ENCODE data around the gene NAA38. TPM values are rescaled to one million over a fixed set of nuclear protein-coding genes. Genes with fewer than 3 reads are reported as not detected.

Gene NAA38
- total and polyA plus RNA-seq, 7 experiments from 2014 or later, result 22.1 to 132 (median 30.3) TPM

- Mint-ChIP-seq H3K36me3 (peaks cover 20 to 61% (median 47%) of the 10 kb centered on the region in 5 donors), H3K9me3 (no peaks in the 10 kb centered on the region), H3K27ac (peak overlapping the region in 6 of 9 donors; percentile 42 to 86 (median 66)), H3K27me3 (no peaks in the 10 kb centered on the region), H3K4me1 (peaks cover 8 to 33% (median 25%) of the 10 kb centered on the region in 7 donors), H3K4me3 (no peak overlapping the region)
- intact Hi-C loops (cut with micrococcal nuclease), result no loop called here
- POLR2A ChIA-PET, result interaction anchor here (1.3 kb wide), 1 partner anchor 28 kb away, joined by 6 read pairs; no protein-coding TSS in a partner anchor
- CTCF ChIA-PET, result interaction anchor here (0.8 to 1.7 kb wide), 3 partner anchors 31 to 96 kb away, joined by 3 to 7 read pairs (median 3); no protein-coding TSS in a partner anchor
- Histone ChIP-seq H3K4me1 (ENCODE audit: control insufficient read depth in 2 of 2, insufficient read depth in 2 of 2, low read length in 2 of 2) (peaks cover 3 to 8% of the 10 kb centered on the region in 2 donors), H3K27ac (ENCODE audit: low read depth, low read length) (no peak overlapping the region), H3K36me3 (ENCODE audit: control insufficient read depth in 2 of 3, insufficient read depth in 3 of 3, low read length in 3 of 3) (peaks cover 48 to 92% (median 60%) of the 10 kb centered on the region in 3 experiments), H3K27me3 (ENCODE audit: control insufficient read depth in 2 of 2, insufficient read depth in 2 of 2, low read length in 2 of 2) (no peaks in the 10 kb centered on the region), H3K9me3 (ENCODE audit: control insufficient read depth in 2 of 3, low read length in 3 of 3) (no peaks in the 10 kb centered on the region), H3K4me3 (ENCODE audit: low read length) (no peak overlapping the region)
- ATAC-seq (no peak), DNase-seq (no peak)
Measured at GRCh38 chr17:7894226-7894625, 36.9 kb upstream of the NAA38 start.

GRCh38 chr17:7893187-7893880 lies 36.0 kb upstream of the NAA38 start:
- intact Hi-C loops (cut with micrococcal nuclease), result no loop called here
- no peak for ATAC-seq
- Mint-ChIP-seq H3K4me3 (no peak overlapping the region), H3K9me3 (no peaks in the 10 kb centered on the region), H3K27me3 (no peaks in the 10 kb centered on the region), H3K27ac (peak overlapping the region in 5 of 9 donors; percentile 15 to 54 (median 32)), H3K36me3 (peaks cover 20 to 56% (median 41%) of the 10 kb centered on the region in 5 donors), H3K4me1 (peaks cover 8 to 33% (median 25%) of the 10 kb centered on the region in 7 donors)
- no peak overlapping the region for H3K27ac ChIP-seq (ENCODE audit: low read depth, low read length)
- H3K9me3 ChIP-seq (ENCODE audit: control insufficient read depth in 2 of 3, low read length in 3 of 3), result no peaks in the 10 kb centered on the region
- no peak for DNase-seq
- POLR2A ChIA-PET, result interaction anchor here (0.6 kb wide), 1 partner anchor 487 kb away, joined by 3 read pairs; no protein-coding TSS in a partner anchor
- peaks cover 12 to 15% of the 10 kb centered on the region in 2 donors for H3K4me1 ChIP-seq (ENCODE audit: control insufficient read depth in 2 of 2, insufficient read depth in 2 of 2, low read length in 2 of 2)
- H3K27me3 ChIP-seq (ENCODE audit: control insufficient read depth in 2 of 2, insufficient read depth in 2 of 2, low read length in 2 of 2), result no peaks in the 10 kb centered on the region
- CTCF ChIA-PET, result interaction anchor here (0.6 to 0.8 kb wide), 3 partner anchors 30 to 597 kb away, joined by 3 read pairs; no protein-coding TSS in a partner anchor
- H3K36me3 ChIP-seq (ENCODE audit: control insufficient read depth in 2 of 3, insufficient read depth in 3 of 3, low read length in 3 of 3), result peaks cover 39 to 83% (median 52%) of the 10 kb centered on the region in 3 experiments
- no peak overlapping the region for H3K4me3 ChIP-seq (ENCODE audit: low read length)

- no peak for ATAC-seq
- CTCF ChIA-PET, result interaction anchor here (0.5 to 1.4 kb wide), 7 partner anchors 9 to 272 kb away, joined by 3 to 4 read pairs (median 3); no protein-coding TSS in a partner anchor
- H3K36me3 Mint-ChIP-seq, result peaks cover 9 to 28% (median 12%) of the 10 kb centered on the region in 5 donors
- Histone ChIP-seq H3K27ac (ENCODE audit: low read depth, low read length) (peak overlapping the region; percentile 91), H3K4me1 (ENCODE audit: control insufficient read depth in 2 of 2, insufficient read depth in 2 of 2, low read length in 2 of 2) (peaks cover 15 to 21% of the 10 kb centered on the region in 2 donors), H3K27me3 (ENCODE audit: control insufficient read depth in 2 of 2, insufficient read depth in 2 of 2, low read length in 2 of 2) (no peaks in the 10 kb centered on the region), H3K9me3 (ENCODE audit: control insufficient read depth in 2 of 3, low read length in 3 of 3) (no peaks in the 10 kb centered on the region), H3K4me3 (ENCODE audit: low read length) (peak overlapping the region; percentile 61), H3K36me3 (ENCODE audit: control insufficient read depth in 2 of 3, insufficient read depth in 3 of 3, low read length in 3 of 3) (peaks cover 16 to 58% (median 29%) of the 10 kb centered on the region in 3 experiments)
- H3K9me3 Mint-ChIP-seq, result peaks cover 0 to 6% (median 0%) of the 10 kb centered on the region in 11 donors
- POLR2A ChIA-PET, result interaction anchor here (0.7 to 1.1 kb wide), 7 partner anchors 10 to 34 kb away, joined by 3 to 4 read pairs (median 3); no protein-coding TSS in a partner anchor
- intact Hi-C loops (cut with micrococcal nuclease), result loop anchor here (5.0 to 10.0 kb wide), 4 partner anchors 43 to 407 kb away; partner anchors contain the start of genes CNTROB (in 1 of the 2), POLR2A (in 1 of the 2), SLC35G6 (in 1 of the 2) and TRAPPC1 (in 1 of the 2)
- H3K4me3 Mint-ChIP-seq, result peak overlapping the region in 2 of 10 donors; percentile 8 to 10
- H3K4me1 Mint-ChIP-seq, result peaks cover 0 to 17% (median 8%) of the 10 kb centered on the region in 7 donors
- peak overlapping the region in 3 of 9 donors; percentile 2 to 73 (median 32) for H3K27ac Mint-ChIP-seq
- DNase-seq, result peak in 2 of 9 donors; percentile 31 to 33
- H3K27me3 Mint-ChIP-seq, result no peaks in the 10 kb centered on the region
Measured at GRCh38 chr17:7889166-7889955, 32.0 kb upstream of the NAA38 start.

- no peaks in the 10 kb centered on the region for H3K27me3 Mint-ChIP-seq
- intact Hi-C loops (cut with micrococcal nuclease), result loop anchor here (5.0 to 10.0 kb wide), 4 partner anchors 44 to 406 kb away; partner anchors contain the start of genes CNTROB (in 1 of the 2), POLR2A (in 1 of the 2), SLC35G6 (in 1 of the 2) and TRAPPC1 (in 1 of the 2)
- H3K27ac ChIP-seq (ENCODE audit: low read depth, low read length), result peak within 1 kb of the TSS; percentile 91
- no peaks in the 10 kb centered on the region for H3K27me3 ChIP-seq (ENCODE audit: control insufficient read depth in 2 of 2, insufficient read depth in 2 of 2, low read length in 2 of 2)
- no peaks in the 10 kb centered on the region for H3K9me3 ChIP-seq (ENCODE audit: control insufficient read depth in 2 of 3, low read length in 3 of 3)
- CTCF ChIA-PET, result interaction anchor here (1.2 to 1.4 kb wide), 3 partner anchors 10 to 102 kb away, joined by 3 to 4 read pairs (median 4); no protein-coding TSS in a partner anchor
- H3K4me1 Mint-ChIP-seq, result peaks cover 0 to 17% (median 8%) of the 10 kb centered on the region in 7 donors
- peak within 1 kb of the TSS; percentile 61 for H3K4me3 ChIP-seq (ENCODE audit: low read length)
- peaks cover 7 to 48% (median 19%) of the 10 kb centered on the region in 3 experiments for H3K36me3 ChIP-seq (ENCODE audit: control insufficient read depth in 2 of 3, insufficient read depth in 3 of 3, low read length in 3 of 3)
- peak within 1 kb of the TSS in 3 of 9 donors; percentile 2 to 73 (median 32) for H3K27ac Mint-ChIP-seq
- DNase-seq, result peak in 8 of 9 donors; percentile 41 to 66 (median 47)
- ATAC-seq, result peak; percentile 10
- H3K4me1 ChIP-seq (ENCODE audit: control insufficient read depth in 2 of 2, insufficient read depth in 2 of 2, low read length in 2 of 2), result peaks cover 23 to 28% of the 10 kb centered on the region in 2 donors
- H3K9me3 Mint-ChIP-seq, result peaks cover 0 to 6% (median 0%) of the 10 kb centered on the region in 11 donors
- POLR2A ChIA-PET, result interaction anchor here (0.7 to 1.2 kb wide), 6 partner anchors 11 to 33 kb away, joined by 3 to 4 read pairs (median 4); partner anchors contain the start of gene NAA38
- H3K4me3 Mint-ChIP-seq, result peak within 1 kb of the TSS in 2 of 10 donors; percentile 8 to 10
- peaks cover 9 to 17% (median 12%) of the 10 kb centered on the region in 5 donors for H3K36me3 Mint-ChIP-seq
Measured at GRCh38 chr17:7888184-7888920, 31.0 kb upstream of the NAA38 start, which contains the start of gene CHD3. TSS of gene CHD3 (plus strand) at chr17:7888789. CDS start at chr17:7889001, 212 bp downstream.

GRCh38 chr17:7887482-7888183 lies 30.3 kb upstream of the NAA38 start:
- Histone ChIP-seq H3K27me3 (ENCODE audit: control insufficient read depth in 2 of 2, insufficient read depth in 2 of 2, low read length in 2 of 2) (no peaks in the 10 kb centered on the region), H3K4me3 (ENCODE audit: low read length) (peak overlapping the region; percentile 61)
- no peaks in the 10 kb centered on the region for H3K27me3 Mint-ChIP-seq

More at GRCh38 chr17:7887482-7888183, 30.3 kb upstream of the NAA38 start:
- Histone ChIP-seq H3K4me1 (ENCODE audit: control insufficient read depth in 2 of 2, insufficient read depth in 2 of 2, low read length in 2 of 2) (peaks cover 28 to 29% of the 10 kb centered on the region in 2 donors), H3K36me3 (ENCODE audit: control insufficient read depth in 2 of 3, insufficient read depth in 3 of 3, low read length in 3 of 3) (peaks cover 7 to 41% (median 19%) of the 10 kb centered on the region in 3 experiments), H3K27ac (ENCODE audit: low read depth, low read length) (peak overlapping the region; percentile 91), H3K9me3 (ENCODE audit: control insufficient read depth in 2 of 3, low read length in 3 of 3) (no peaks in the 10 kb centered on the region)
- peaks cover 9 to 14% (median 12%) of the 10 kb centered on the region in 5 donors for H3K36me3 Mint-ChIP-seq
- peak; percentile 83 for ATAC-seq
- DNase-seq, result peak; percentile 41 to 96 (median 93)
- ChIA-PET POLR2A (interaction anchor here (1.2 kb wide), 1 partner anchor 30 kb away, joined by 4 read pairs; the partner anchor contains the start of gene NAA38), CTCF (no interaction called here)
- peaks cover 0 to 17% (median 8%) of the 10 kb centered on the region in 7 donors for H3K4me1 Mint-ChIP-seq
- H3K27ac Mint-ChIP-seq, result no peak overlapping the region
- no peak overlapping the region for H3K4me3 Mint-ChIP-seq
- H3K9me3 Mint-ChIP-seq, result peaks cover 0 to 6% (median 0%) of the 10 kb centered on the region in 11 donors
- intact Hi-C loops (cut with micrococcal nuclease), result loop anchor here (1.0 to 10.0 kb wide), 21 partner anchors 8 to 452 kb away; partner anchors contain the start of genes CNTROB (in 2 of the 2), NAA38 (in 2 of the 2), CTC1 (in 1 of the 2) and KDM6B (in 1 of the 2)

Data from naive thymus-derived CD4-positive, alpha-beta T cell (primary cell).